GM12872 (cell line): ENCODE results near the gene MACO1.

Experiments
- CTCF ChIP-seq: IDR thresholded peaks from 3 replicates; pipeline ENCODE4 v1.5.1; 2011; ENCODE audit warnings: low read depth, mild to moderate bottlenecking, low read length, moderate library complexity; ENCODE audit not compliant: insufficient read depth

Gene MACO1

GRCh38 chr1:25467616-25468015 is 36.9 kb downstream of the MACO1 start:
- no peak for TF ChIP-seq CTCF

GRCh38 chr1:25468033-25468432 is 37.3 kb downstream of the MACO1 start:
- no peak for TF ChIP-seq CTCF

GRCh38 chr1:25469177-25469576 is 38.5 kb downstream of the MACO1 start:
- TF ChIP-seq CTCF = no peak

GRCh38 chr1:25472471-25472870 is 41.8 kb downstream of the MACO1 start:
- TF ChIP-seq CTCF = no peak

GRCh38 chr1:25473653-25474225 is 43.0 kb downstream of the MACO1 start:
- TF ChIP-seq CTCF = no peak

- no peak for TF ChIP-seq CTCF
Measured at GRCh38 chr1:25474439-25475047, 43.8 kb downstream of the MACO1 start.

- TF ChIP-seq CTCF = no peak
Measured at GRCh38 chr1:25476186-25477097, 45.7 kb downstream of the MACO1 start.
